Neural cell (in vitro differentiated cells): Measurements from ENCODE around the gene HAPSTR1. TPM values are rescaled to one million over a fixed set of nuclear protein-coding genes. Genes with fewer than 3 reads are reported as not detected.

Experiments used
- H2AFZ ChIP-seq: fragments of 200-600, 300-800 bp; sonication (generic), shearing (Covaris generic); 2 replicates; pipeline ENCODE4 v1.6.0; 2014; ENCODE audit warnings: low read depth, mild to moderate bottlenecking, antibody characterized with exemption, low read length, moderate library complexity
- H3F3A ChIP-seq: fragments of 200-600 bp; shearing (Covaris generic); 2 replicates; pipeline ENCODE4 v1.6.1; 2016; ENCODE audit warnings: mild to moderate bottlenecking, moderate library complexity, mixed read lengths, antibody characterized with exemption, low read length; ENCODE audit not compliant: insufficient read depth, poor library complexity, severe bottlenecking
- H3K27ac ChIP-seq: fragments of 200-600, 300-800 bp; sonication (generic), shearing (Covaris generic); 2 replicates; pipeline ENCODE4 v1.5.1; 2014; ENCODE audit warnings: mild to moderate bottlenecking, low read length, moderate library complexity
- H3K27me3 ChIP-seq: fragments of 300-800, 200-600 bp; sonication (generic), shearing (Covaris generic); 2 replicates; pipeline ENCODE4 v1.6.0; 2014; ENCODE audit warnings: mild to moderate bottlenecking, low read depth, low read length, moderate library complexity; ENCODE audit not compliant: insufficient read depth
- H3K36me3 ChIP-seq: fragments of 300-800, 200-600 bp; sonication (generic), shearing (Covaris generic); 2 replicates; pipeline ENCODE4 v1.5.1; 2014; ENCODE audit warnings: mild to moderate bottlenecking, antibody characterized with exemption, low read length, moderate library complexity; ENCODE audit not compliant: insufficient read depth
- H3K4me2 ChIP-seq: fragments of 300-800, 200-600 bp; sonication (generic), shearing (Covaris generic); 2 replicates; pipeline ENCODE4 v1.6.0; 2014; ENCODE audit warnings: mild to moderate bottlenecking, low read length
- H3K4me3 ChIP-seq: fragments of 300-800, 200-600 bp; sonication (generic), shearing (Covaris generic); 2 replicates; pipeline ENCODE4 v1.5.1; 2014; ENCODE audit warnings: mild to moderate bottlenecking, low read length, moderate library complexity
- H3K79me2 ChIP-seq: fragments of 200-600 bp; shearing (Covaris generic); replicated peaks from 2 replicates; pipeline ENCODE4 v1.6.0; 2014; ENCODE audit warnings: mild to moderate bottlenecking, low read length, moderate library complexity; ENCODE audit not compliant: insufficient read depth
- H3K9ac ChIP-seq: fragments of 300-800, 200-600 bp; sonication (generic), shearing (Covaris generic); 2 replicates; pipeline ENCODE4 v1.6.1; 2016; ENCODE audit warnings: mild to moderate bottlenecking, low read length, mixed read lengths
- H3K9me2 ChIP-seq: fragments of 200-600 bp; shearing (Covaris generic); 2 replicates; pipeline ENCODE4 v1.6.1; 2016; ENCODE audit warnings: mild to moderate bottlenecking, low read length, mixed read lengths; ENCODE audit not compliant: insufficient read depth
- H3K9me3 ChIP-seq: fragments of 200-600, 300-800 bp; sonication (generic), shearing (Covaris generic); 2 replicates; pipeline ENCODE4 v1.6.1; 2016; ENCODE audit warnings: mild to moderate bottlenecking, mixed run types, low read length, moderate library complexity, mixed read lengths
- H4K20me1 ChIP-seq: fragments of 200-600 bp; shearing (Covaris generic); 2 replicates; pipeline ENCODE4 v1.6.1; 2016; ENCODE audit warnings: mild to moderate bottlenecking, mixed run types; ENCODE audit not compliant: insufficient read depth
- CTCF ChIP-seq: fragments of 450-650 bp; IDR thresholded peaks from 2 replicates; pipeline ENCODE4 v1.5.1; 2014; ENCODE audit warnings: antibody characterized with exemption, mild to moderate bottlenecking, moderate library complexity; ENCODE audit not compliant: poor library complexity, severe bottlenecking
- EP300 ChIP-seq: fragments of 450-650 bp; conservative IDR thresholded peaks from 2 replicates; pipeline ENCODE4 v1.6.1; 2014; ENCODE audit warnings: antibody characterized with exemption, mild to moderate bottlenecking, moderate library complexity; ENCODE audit not compliant: poor library complexity, severe bottlenecking
- EZH2 ChIP-seq: fragments of 200-600, 300-800 bp; shearing (Covaris generic), sonication (generic); IDR thresholded peaks from 2 replicates; pipeline ENCODE4 v1.6.1; 2014; ENCODE audit warnings: antibody characterized with exemption, low read length, borderline replicate concordance, mild to moderate bottlenecking; ENCODE audit not compliant: insufficient read depth, poor library complexity, severe bottlenecking
- MXI1 ChIP-seq: fragments of 450-650 bp; conservative IDR thresholded peaks from 2 replicates; pipeline ENCODE4 v1.6.1; 2014; ENCODE audit warnings: antibody characterized with exemption, mild to moderate bottlenecking; ENCODE audit not compliant: poor library complexity, severe bottlenecking
- POLR2AphosphoS5 ChIP-seq: IDR thresholded peaks from 2 replicates; pipeline ENCODE4 v1.6.1; 2012
- RAD21 ChIP-seq: fragments of 450-650 bp; conservative IDR thresholded peaks from 2 replicates; pipeline ENCODE4 v1.6.1; 2014; ENCODE audit warnings: antibody characterized with exemption, mild to moderate bottlenecking, moderate library complexity
- REST ChIP-seq: IDR thresholded peaks from 2 replicates; pipeline ENCODE4 v1.6.1; 2012; ENCODE audit warnings: borderline replicate concordance
- SMC3 ChIP-seq: fragments of 450-650 bp; conservative IDR thresholded peaks from 2 replicates; pipeline ENCODE4 v1.6.1; 2014; ENCODE audit warnings: antibody characterized with exemption, mild to moderate bottlenecking, moderate library complexity; ENCODE audit not compliant: poor library complexity
- TAF1 ChIP-seq: IDR thresholded peaks from 2 replicates; pipeline ENCODE4 v1.6.1; 2012; ENCODE audit warnings: low read depth
- polyA plus RNA-seq: library from polyadenylated mRNA; depleted of rRNA; stranded (reverse); fragments of >200 nt; gene quantifications from 2 replicates; pipeline ENCODE4 v1.2.3, GENCODE V29; 2014

HAPSTR1 gene
- polyA plus RNA-seq, 1 donor from 2014 or later = 60.7 TPM

- Histone ChIP-seq H3K9me3 (no peaks in the 10 kb centered on the region), H3K4me2 (no peak overlapping the region), H3K79me2 (no peaks in the 10 kb centered on the region), H3K9ac (no peak overlapping the region), H3K27me3 (no peaks in the 10 kb centered on the region), H4K20me1 (no peaks in the 10 kb centered on the region), H3K36me3 (no peaks in the 10 kb centered on the region), H3F3A (no peaks in the 10 kb centered on the region), H2AFZ (no peak overlapping the region), H3K27ac (no peak overlapping the region), H3K4me3 (no peak overlapping the region), H3K9me2 (no peaks in the 10 kb centered on the region)
- TF ChIP-seq CTCF (no peak), EZH2 (no peak), MXI1 (no peak)
These were observed 45.2 kb downstream of the HAPSTR1 start for GRCh38 chr16:9136596-9136995.

- Histone ChIP-seq H3K27me3 (no peaks in the 10 kb centered on the region), H3K4me3 (no peak overlapping the region), H4K20me1 (no peaks in the 10 kb centered on the region), H3K79me2 (no peaks in the 10 kb centered on the region), H3K36me3 (no peaks in the 10 kb centered on the region), H3K9me3 (no peaks in the 10 kb centered on the region), H3K4me2 (no peak overlapping the region), H2AFZ (no peak overlapping the region), H3K9me2 (no peaks in the 10 kb centered on the region), H3F3A (no peaks in the 10 kb centered on the region), H3K9ac (no peak overlapping the region), H3K27ac (no peak overlapping the region)
- TF ChIP-seq SMC3 (no peak), CTCF (no peak), POLR2AphosphoS5 (no peak), REST (no peak), MXI1 (no peak), RAD21 (no peak), EP300 (no peak), TAF1 (no peak), EZH2 (no peak)
These were observed 46.7 kb downstream of the HAPSTR1 start for GRCh38 chr16:9138021-9138680.
